CD4-positive, alpha-beta T cell treated with Interleukin-21 for 1 hour (primary cell): ENCODE results near the gene TBX5.

Experiments
- DNase-seq: peaks from one replicate; pipeline ENCODE4 v3.0.0-alpha.2; 2020

Gene TBX5

GRCh38 chr12:114316076-114316475 is 89.9 kb downstream of the TBX5 start:
- DNase-seq: no peak

GRCh38 chr12:114314974-114315720 is 90.8 kb downstream of the TBX5 start:
- DNase-seq: no peak

GRCh38 chr12:114314403-114314802 is 91.5 kb downstream of the TBX5 start:
- DNase-seq: no peak

GRCh38 chr12:114313910-114314309 is 92.0 kb downstream of the TBX5 start:
- no peak for DNase-seq

GRCh38 chr12:114311974-114312373 is 94.0 kb downstream of the TBX5 start:
- no peak for DNase-seq

- DNase-seq: no peak
These were observed 99.3 kb downstream of the TBX5 start for GRCh38 chr12:114306646-114307045.

GRCh38 chr12:114305446-114305845 is 100.5 kb downstream of the TBX5 start:
- no peak for DNase-seq
